ENCODE results near the gene SELP.

- TF ChIP-seq CTCF (IDR thresholded peaks at IDR 0.05), result peak in 5 of 7 experiments; percentile 11 to 45 (median 34)
- TF ChIP-seq POLR2A (IDR thresholded peaks at IDR 0.05), result no peak
- no peak for TF ChIP-seq POLR2AphosphoS5 (IDR thresholded peaks at IDR 0.05)
These were observed 79.6 kb downstream of the SELP start for GRCh38 chr1:169550294-169550693.

All from stomach (tissue), 4 donors.